Measurements from ENCODE around the gene AIF1L.
"Not testable (repeated sequence)": the region's sequence is repeated elsewhere in the genome, so short reads cannot be mapped to it uniquely, and the experiment has no call there.

Gene AIF1L

DNA sequence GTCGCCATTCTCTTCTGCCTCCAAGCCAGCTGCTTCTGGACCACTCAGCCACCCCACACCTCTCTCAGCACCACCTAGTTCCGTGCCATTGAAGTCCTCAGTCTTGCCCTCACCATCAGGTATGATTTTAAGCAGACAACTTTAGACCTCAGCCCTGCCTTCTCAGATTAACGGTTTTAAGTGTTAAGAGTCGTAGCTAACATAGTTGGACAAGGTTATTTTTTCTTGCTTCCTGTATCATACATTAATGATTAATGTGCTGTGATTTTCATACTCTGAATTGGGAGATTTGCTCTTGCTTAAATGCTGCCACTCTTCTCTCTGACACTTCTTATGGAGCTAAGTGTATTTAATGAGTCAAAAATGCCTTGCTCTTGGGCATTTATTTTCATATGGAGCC, 49.9 kb downstream of the AIF1L start:
- no peak for DNase-seq (ENCODE audit: low spot score)
- TF ChIP-seq, protein P1, sequence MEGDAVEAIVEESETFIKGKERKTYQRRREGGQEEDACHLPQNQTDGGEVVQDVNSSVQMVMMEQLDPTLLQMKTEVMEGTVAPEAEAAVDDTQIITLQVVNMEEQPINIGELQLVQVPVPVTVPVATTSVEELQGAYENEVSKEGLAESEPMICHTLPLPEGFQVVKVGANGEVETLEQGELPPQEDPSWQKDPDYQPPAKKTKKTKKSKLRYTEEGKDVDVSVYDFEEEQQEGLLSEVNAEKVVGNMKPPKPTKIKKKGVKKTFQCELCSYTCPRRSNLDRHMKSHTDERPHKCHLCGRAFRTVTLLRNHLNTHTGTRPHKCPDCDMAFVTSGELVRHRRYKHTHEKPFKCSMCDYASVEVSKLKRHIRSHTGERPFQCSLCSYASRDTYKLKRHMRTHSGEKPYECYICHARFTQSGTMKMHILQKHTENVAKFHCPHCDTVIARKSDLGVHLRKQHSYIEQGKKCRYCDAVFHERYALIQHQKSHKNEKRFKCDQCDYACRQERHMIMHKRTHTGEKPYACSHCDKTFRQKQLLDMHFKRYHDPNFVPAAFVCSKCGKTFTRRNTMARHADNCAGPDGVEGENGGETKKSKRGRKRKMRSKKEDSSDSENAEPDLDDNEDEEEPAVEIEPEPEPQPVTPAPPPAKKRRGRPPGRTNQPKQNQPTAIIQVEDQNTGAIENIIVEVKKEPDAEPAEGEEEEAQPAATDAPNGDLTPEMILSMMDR (IDR thresholded peaks at IDR 0.05; ENCODE audit: borderline replicate concordance, control extremely low read depth, extremely low read depth, insufficient read depth, missing control alignments) = no peak
- in situ Hi-C loops (cut with MboI; ENCODE audit: low sequenced_read_pairs, unreplicated experiment) = no loop called here

DNA sequence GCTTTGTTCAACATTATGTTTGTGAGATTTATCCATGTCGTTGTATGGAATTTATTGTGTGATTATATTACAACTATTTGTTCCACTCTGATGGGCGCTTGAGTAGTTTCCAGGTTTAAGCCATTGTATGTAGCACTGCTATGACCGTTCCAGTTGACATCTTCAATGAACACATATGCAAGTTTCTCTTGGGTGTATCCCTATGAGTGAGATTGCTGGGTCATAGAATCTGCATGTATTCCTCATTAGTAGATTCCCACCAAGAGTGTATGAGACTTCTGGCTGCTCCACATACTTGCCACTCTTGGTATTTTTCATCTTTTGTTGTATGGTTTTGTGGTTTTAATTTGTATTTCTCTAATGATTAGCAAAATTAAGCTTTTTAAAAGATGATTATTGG, 51.9 kb downstream of the AIF1L start:
- TF ChIP-seq, protein P1 (IDR thresholded peaks at IDR 0.05; ENCODE audit: borderline replicate concordance, control extremely low read depth, extremely low read depth, insufficient read depth, missing control alignments) = no peak
- DNase-seq (ENCODE audit: low spot score) = no peak
- in situ Hi-C loops (cut with MboI; ENCODE audit: low sequenced_read_pairs, unreplicated experiment) = no loop called here

DNA sequence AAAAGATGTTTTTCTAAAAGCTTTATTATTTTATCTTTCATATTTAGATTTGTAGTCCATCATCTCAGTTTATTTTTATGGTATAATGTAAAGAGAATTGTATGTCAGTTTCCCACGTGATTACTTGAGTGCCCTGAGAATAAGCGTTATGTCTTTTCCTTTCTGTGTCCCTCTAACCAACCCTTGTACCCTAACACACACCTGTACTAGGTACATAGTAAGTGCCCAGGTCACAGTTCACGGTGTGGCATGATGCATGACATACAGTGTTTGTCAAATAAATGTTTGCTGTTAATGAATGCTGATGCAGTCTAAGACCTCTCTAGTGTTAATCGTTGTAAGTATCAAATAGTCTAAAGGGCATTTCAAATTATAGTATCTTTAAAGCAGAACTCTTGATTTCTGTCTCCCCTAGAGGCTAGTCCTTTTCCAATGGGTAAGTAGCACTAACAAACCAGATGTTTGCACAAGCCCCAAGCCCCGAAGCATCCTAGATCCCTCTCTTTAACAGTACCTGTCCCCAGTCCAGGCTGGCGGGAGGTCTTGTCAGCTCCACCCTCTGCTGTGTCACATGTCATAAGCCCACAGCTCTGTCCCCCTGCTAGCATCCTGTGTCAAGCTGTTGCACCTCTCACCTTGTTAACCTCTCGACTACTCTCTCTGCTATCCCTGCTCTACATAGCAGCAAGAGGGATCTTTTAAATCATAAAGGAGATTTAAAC, 52.8 kb downstream of the AIF1L start:
- DNase-seq (ENCODE audit: low spot score) = no peak
- TF ChIP-seq, protein P1 (IDR thresholded peaks at IDR 0.05; ENCODE audit: borderline replicate concordance, control extremely low read depth, extremely low read depth, insufficient read depth, missing control alignments) = no peak
- in situ Hi-C loops (cut with MboI; ENCODE audit: low sequenced_read_pairs, unreplicated experiment) = no loop called here

DNA sequence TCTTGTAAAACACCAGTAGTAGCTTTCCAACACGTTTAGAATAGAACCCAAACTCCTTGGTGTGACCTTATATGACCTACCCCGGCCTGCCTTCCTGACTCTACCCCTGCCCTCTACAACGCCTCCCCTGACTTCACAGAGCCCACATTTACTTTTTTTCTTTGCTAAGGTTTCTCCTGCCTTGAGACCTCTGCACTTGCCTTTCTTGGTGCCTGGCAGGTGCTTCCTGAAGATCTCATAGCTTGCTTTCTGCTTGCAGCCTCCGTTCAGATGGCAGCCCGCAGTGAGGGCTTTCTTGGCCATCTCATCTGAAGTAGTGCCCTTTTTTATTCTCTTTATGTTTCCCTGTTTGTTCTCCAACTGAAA, 53.3 kb downstream of the AIF1L start:
- TF ChIP-seq, protein P1 (IDR thresholded peaks at IDR 0.05; ENCODE audit: borderline replicate concordance, control extremely low read depth, extremely low read depth, insufficient read depth, missing control alignments) = no peak

DNA sequence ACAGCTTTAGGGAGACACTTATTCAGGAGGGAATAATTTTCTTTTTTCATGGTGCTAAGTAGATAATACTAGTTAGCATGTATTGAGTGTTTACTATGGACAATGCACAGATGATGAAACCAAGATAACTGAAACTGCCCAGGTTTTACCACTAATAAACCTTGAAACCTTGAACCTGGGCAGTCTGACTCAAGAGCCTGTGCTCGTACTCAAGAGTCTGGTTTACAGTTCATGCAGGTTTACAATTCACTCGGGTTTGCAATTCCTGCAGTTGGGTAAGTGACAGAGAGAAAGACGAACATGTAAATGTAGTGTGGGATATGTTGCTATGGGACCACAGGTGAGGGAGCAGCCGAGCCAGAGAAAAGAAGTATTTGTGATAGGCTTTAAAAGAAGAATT, 57.3 kb downstream of the AIF1L start:
- TF ChIP-seq, protein P1 (IDR thresholded peaks at IDR 0.05; ENCODE audit: borderline replicate concordance, control extremely low read depth, extremely low read depth, insufficient read depth, missing control alignments) = no peak
- in situ Hi-C loops (cut with MboI; ENCODE audit: low sequenced_read_pairs, unreplicated experiment) = no loop called here

More for the DNA sequence above, 53.3 kb downstream of the AIF1L start:
- no peak for DNase-seq (ENCODE audit: low spot score)
- in situ Hi-C loops (cut with MboI; ENCODE audit: low sequenced_read_pairs, unreplicated experiment) = no loop called here

DNA sequence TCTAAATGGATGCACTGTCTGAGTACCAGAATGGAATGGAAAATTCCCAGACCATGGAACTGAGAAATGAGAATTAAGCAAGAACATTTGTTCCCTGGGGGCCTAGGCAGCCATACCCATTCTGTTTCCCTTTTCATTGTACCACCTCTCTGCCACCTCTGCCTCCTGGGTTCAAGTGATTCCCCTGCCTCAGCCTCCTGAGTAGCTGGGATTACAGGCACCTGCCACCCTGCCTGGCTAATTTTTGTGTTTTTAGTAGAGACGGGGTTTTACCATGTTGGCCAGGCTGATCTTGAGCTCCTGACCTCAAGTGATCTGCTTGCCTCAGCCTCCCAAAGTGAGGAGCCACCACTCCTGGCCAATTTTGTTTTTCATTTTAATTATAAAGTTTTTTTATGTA, 62.3 kb downstream of the AIF1L start:
- in situ Hi-C loops (cut with MboI; ENCODE audit: low sequenced_read_pairs, unreplicated experiment); DNase-seq (ENCODE audit: low spot score): not testable (repeated sequence)

More for the DNA sequence above, 57.3 kb downstream of the AIF1L start:
- DNase-seq (ENCODE audit: low spot score) = no peak

DNA sequence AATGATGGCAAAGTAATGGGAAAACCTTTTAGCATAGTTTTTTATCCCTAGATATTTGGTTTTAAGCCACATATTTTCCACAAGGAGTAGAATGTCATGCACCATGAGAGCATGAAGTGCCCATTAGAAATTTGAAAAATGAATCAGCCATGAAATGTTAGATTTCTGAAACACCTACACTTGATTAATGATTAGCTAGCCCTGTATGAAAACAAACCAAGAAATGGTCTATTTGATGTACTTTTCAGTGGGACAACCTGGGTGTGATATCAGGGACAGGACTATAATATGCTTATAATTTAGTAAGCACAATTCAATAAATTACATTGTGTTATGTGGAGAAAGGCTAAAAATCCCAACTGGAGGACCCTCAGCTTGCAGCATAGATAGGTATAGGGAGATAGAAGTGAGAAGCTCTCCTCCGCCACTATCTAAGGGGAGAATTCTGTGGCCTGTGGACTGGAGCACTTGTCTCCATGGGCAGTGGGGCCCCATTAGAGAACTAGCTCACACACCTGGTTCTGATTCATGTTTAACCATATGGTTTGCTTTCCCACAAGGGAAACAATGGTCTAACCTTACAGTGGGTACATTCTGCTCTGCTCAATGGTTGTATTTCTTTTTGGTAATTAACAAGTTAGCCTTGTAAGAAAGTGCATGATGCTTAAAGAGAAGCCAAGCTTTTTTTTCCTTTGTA, 64.2 kb downstream of the AIF1L start:
- no peak for DNase-seq (ENCODE audit: low spot score)
- TF ChIP-seq, protein P1 (IDR thresholded peaks at IDR 0.05; ENCODE audit: borderline replicate concordance, control extremely low read depth, extremely low read depth, insufficient read depth, missing control alignments) = no peak
- in situ Hi-C loops (cut with MboI; ENCODE audit: low sequenced_read_pairs, unreplicated experiment) = no loop called here

Data from GM13976 (cell line).